ENCODE data around the gene BEAN1.

GRCh38 chr16:66480265-66481080, 53.4 kb downstream of the BEAN1 start:
- no peak for TF ChIP-seq POLR2A (IDR thresholded peaks at IDR 0.05)
- TF ChIP-seq, protein P1, sequence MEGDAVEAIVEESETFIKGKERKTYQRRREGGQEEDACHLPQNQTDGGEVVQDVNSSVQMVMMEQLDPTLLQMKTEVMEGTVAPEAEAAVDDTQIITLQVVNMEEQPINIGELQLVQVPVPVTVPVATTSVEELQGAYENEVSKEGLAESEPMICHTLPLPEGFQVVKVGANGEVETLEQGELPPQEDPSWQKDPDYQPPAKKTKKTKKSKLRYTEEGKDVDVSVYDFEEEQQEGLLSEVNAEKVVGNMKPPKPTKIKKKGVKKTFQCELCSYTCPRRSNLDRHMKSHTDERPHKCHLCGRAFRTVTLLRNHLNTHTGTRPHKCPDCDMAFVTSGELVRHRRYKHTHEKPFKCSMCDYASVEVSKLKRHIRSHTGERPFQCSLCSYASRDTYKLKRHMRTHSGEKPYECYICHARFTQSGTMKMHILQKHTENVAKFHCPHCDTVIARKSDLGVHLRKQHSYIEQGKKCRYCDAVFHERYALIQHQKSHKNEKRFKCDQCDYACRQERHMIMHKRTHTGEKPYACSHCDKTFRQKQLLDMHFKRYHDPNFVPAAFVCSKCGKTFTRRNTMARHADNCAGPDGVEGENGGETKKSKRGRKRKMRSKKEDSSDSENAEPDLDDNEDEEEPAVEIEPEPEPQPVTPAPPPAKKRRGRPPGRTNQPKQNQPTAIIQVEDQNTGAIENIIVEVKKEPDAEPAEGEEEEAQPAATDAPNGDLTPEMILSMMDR (IDR thresholded peaks at IDR 0.05), result no peak

Data from transverse colon (tissue), 3 donors.